GM19328 (cell line): ENCODE data around the gene CCDC88A.
"Not testable (repeated sequence)": the region's sequence is repeated elsewhere in the genome, so short reads cannot be mapped to it uniquely, and the experiment has no call there.

Source experiments
- ATAC-seq: cut with Tn5 transposase; IDR thresholded peaks from one replicate; pipeline ENCODE4 v1.9.1; 2021; ENCODE audit warnings: mild to moderate bottlenecking, moderate library complexity; ENCODE audit not compliant: unreplicated experiment

CCDC88A gene

GRCh38 chr2:55311444-55311870, 108.2 kb downstream of the CCDC88A start:
- ATAC-seq, result peak; percentile 91

- no peak for ATAC-seq
Observed at GRCh38 chr2:55309446-55309845, 110.2 kb downstream of the CCDC88A start.

GRCh38 chr2:55302241-55302640, 117.4 kb downstream of the CCDC88A start:
- no peak for ATAC-seq

GRCh38 chr2:55301277-55301676, 118.4 kb downstream of the CCDC88A start:
- no peak for ATAC-seq

GRCh38 chr2:55296393-55296792, 123.3 kb downstream of the CCDC88A start:
- no peak for ATAC-seq

GRCh38 chr2:55283083-55283482, 136.6 kb downstream of the CCDC88A start:
- no peak for ATAC-seq

- ATAC-seq, result peak; percentile 98
Observed at GRCh38 chr2:55282110-55282917, 137.3 kb downstream of the CCDC88A start.

- not testable (repeated sequence) for ATAC-seq
Observed at GRCh38 chr2:55280851-55281546, 138.7 kb downstream of the CCDC88A start.

- not testable (repeated sequence) for ATAC-seq
Observed at GRCh38 chr2:55279859-55280424, 139.7 kb downstream of the CCDC88A start.

GRCh38 chr2:55279214-55279835, 140.3 kb downstream of the CCDC88A start:
- ATAC-seq, result not testable (repeated sequence)

- ATAC-seq, result no peak
Observed at GRCh38 chr2:55277310-55277709, 142.3 kb downstream of the CCDC88A start.

- not testable (repeated sequence) for ATAC-seq
Observed at GRCh38 chr2:55274346-55274745, 145.3 kb downstream of the CCDC88A start.

GRCh38 chr2:55269645-55269990, 150.0 kb downstream of the CCDC88A start:
- ATAC-seq, result no peak

- ATAC-seq, result peak; percentile 97
Observed at GRCh38 chr2:55268907-55269644, 150.6 kb downstream of the CCDC88A start, which contains the start of gene MTIF2. TSS of gene MTIF2 (minus strand) at chr2:55269231. CDS start at chr2:55263858, 5,373 bp downstream.

GRCh38 chr2:55268288-55268906, 151.3 kb downstream of the CCDC88A start:
- no peak for ATAC-seq

- not testable (repeated sequence) for ATAC-seq
Observed at GRCh38 chr2:55259586-55259985, 160.1 kb downstream of the CCDC88A start.

GRCh38 chr2:55252832-55253231, 166.8 kb downstream of the CCDC88A start:
- ATAC-seq, result no peak

GRCh38 chr2:55247025-55247424, 172.6 kb downstream of the CCDC88A start:
- no peak for ATAC-seq

- ATAC-seq, result no peak
Observed at GRCh38 chr2:55245411-55245810, 174.2 kb downstream of the CCDC88A start.

GRCh38 chr2:55242617-55243016, 177.0 kb downstream of the CCDC88A start:
- no peak for ATAC-seq
